NB4 (cell line): ENCODE data around the gene MBLAC1.
"Not testable (repeated sequence)": the region's sequence is repeated elsewhere in the genome, so short reads cannot be mapped to it uniquely, and the experiment has no call there.

Source experiments
- DNase-seq: peaks from one replicate; pipeline ENCODE4 v3.0.0; 2010; ENCODE audit warnings: low read depth
- H3K4me3 ChIP-seq: one replicate; pipeline ENCODE4 v1.5.1; 2011; ENCODE audit warnings: mild to moderate bottlenecking, low read depth, low read length, moderate library complexity
- CTCF ChIP-seq: IDR thresholded peaks from one replicate; pipeline ENCODE4 v1.5.1; 2012; ENCODE audit warnings: low read depth, low read length
- MAX ChIP-seq: IDR thresholded peaks from 2 replicates; pipeline ENCODE4 v1.6.1; 2011; ENCODE audit warnings: low read depth, low read length
- MYC ChIP-seq: IDR thresholded peaks from 2 replicates; pipeline ENCODE4 v1.6.1; 2011; ENCODE audit warnings: low read depth, low read length
- POLR2A ChIP-seq: IDR thresholded peaks from 2 replicates; pipeline ENCODE4 v1.6.1; 2011; ENCODE audit warnings: mild to moderate bottlenecking; ENCODE audit not compliant: insufficient read length; ENCODE audit errors: extremely low read depth

MBLAC1 gene

GRCh38 chr7:100146350-100146749 is 19.6 kb downstream of the MBLAC1 start:
- H3K4me3 ChIP-seq, DNase-seq: not testable (repeated sequence)
- TF ChIP-seq MAX: peak; percentile 61; the same call in 1 of the 2 replicates

- H3K4me3 ChIP-seq: no peak overlapping the region
- TF ChIP-seq MAX (no peak), CTCF (no peak), POLR2A (no peak), MYC (no peak)
- no peak for DNase-seq
These were observed 20.5 kb downstream of the MBLAC1 start for GRCh38 chr7:100147278-100147677.

GRCh38 chr7:100148225-100148558 is 21.4 kb downstream of the MBLAC1 start:
- DNase-seq: no peak
- peak overlapping the region; percentile 22 for H3K4me3 ChIP-seq
- TF ChIP-seq POLR2A: no peak
- TF ChIP-seq MYC: no peak
- TF ChIP-seq MAX: no peak
- no peak for TF ChIP-seq CTCF

- peak; percentile 93 for TF ChIP-seq MYC
- TF ChIP-seq POLR2A: peak; percentile 87
- no peak for TF ChIP-seq CTCF
- peak; percentile 100 for TF ChIP-seq MAX
- peak; percentile 100 for DNase-seq
- H3K4me3 ChIP-seq: peak within 1 kb of the TSS; percentile 87
These were observed 22.0 kb downstream of the MBLAC1 start, which contains the start of gene LAMTOR4 for GRCh38 chr7:100148559-100149328. LAMTOR4 (plus strand) TSS chr7:100148918; CDS start chr7:100148973, 55 bp downstream.

- DNase-seq: peak; percentile 88
- peak; percentile 50 for TF ChIP-seq MAX
- peak; percentile 26 for TF ChIP-seq CTCF
- TF ChIP-seq POLR2A: no peak
- 0 out of 2 replicates have a peak, but pooled peaks have one; percentile 25 for TF ChIP-seq MYC
- no peak overlapping the region for H3K4me3 ChIP-seq
These were observed 25.6 kb downstream of the MBLAC1 start for GRCh38 chr7:100152404-100152803.

- DNase-seq: no peak
- no peak overlapping the region for H3K4me3 ChIP-seq
- TF ChIP-seq CTCF (no peak), MYC (no peak), MAX (no peak), POLR2A (no peak)
These were observed 26.3 kb downstream of the MBLAC1 start for GRCh38 chr7:100152937-100153666.
